OCI-LY1 (cell line): ENCODE results near the gene CBR1.

ENCODE experiments used
- H2AFZ ChIP-seq: fragments of 200-600 bp; sonication (generic), shearing (Covaris generic); 2 replicates; pipeline ENCODE4 v1.6.0; 2014; ENCODE audit warnings: antibody characterized with exemption, mild to moderate bottlenecking, low read length
- H3F3A ChIP-seq: fragments of 200-600 bp; sonication (generic), shearing (Covaris generic); 2 replicates; pipeline ENCODE4 v1.6.0; 2014; ENCODE audit warnings: mild to moderate bottlenecking, antibody characterized with exemption, low read length, moderate library complexity; ENCODE audit not compliant: insufficient read depth
- H3K27ac ChIP-seq: fragments of 200-600 bp; sonication (generic); 2 replicates; pipeline ENCODE4 v1.5.1; 2014; ENCODE audit warnings: low read length, mixed run types, mild to moderate bottlenecking, low read depth; ENCODE audit not compliant: poor library complexity, severe bottlenecking
- H3K27me3 ChIP-seq: fragments of 200-600 bp; sonication (generic); 2 replicates; pipeline ENCODE4 v1.6.0; 2014; ENCODE audit warnings: antibody characterized with exemption, mild to moderate bottlenecking, low read length, moderate library complexity; ENCODE audit not compliant: insufficient read depth
- H3K36me3 ChIP-seq: fragments of 200-600 bp; sonication (generic); 2 replicates; pipeline ENCODE4 v1.6.1; 2014; ENCODE audit warnings: mild to moderate bottlenecking, antibody characterized with exemption, low read length, moderate library complexity, mixed read lengths; ENCODE audit not compliant: insufficient read depth
- H3K4me1 ChIP-seq: fragments of 200-600 bp; sonication (generic); 2 replicates; pipeline ENCODE4 v1.5.1; 2014; ENCODE audit warnings: mild to moderate bottlenecking, low read length, moderate library complexity; ENCODE audit not compliant: insufficient read depth, severe bottlenecking
- H3K4me2 ChIP-seq: fragments of 200-600 bp; sonication (generic), shearing (Covaris generic); 2 replicates; pipeline ENCODE4 v1.6.1; 2014; ENCODE audit warnings: low read length
- H3K4me3 ChIP-seq: fragments of 200-600 bp; sonication (generic); 2 replicates; pipeline ENCODE4 v1.5.1; 2014; ENCODE audit warnings: low read length, low read depth, mild to moderate bottlenecking, mixed read lengths; ENCODE audit not compliant: poor library complexity, severe bottlenecking
- H3K79me2 ChIP-seq: fragments of 200-600 bp; shearing (Covaris generic); 2 replicates; pipeline ENCODE4 v1.6.1; 2016; ENCODE audit warnings: mixed run types, low read length, mixed read lengths; ENCODE audit not compliant: insufficient read depth
- H3K9ac ChIP-seq: fragments of 200-600 bp; sonication (generic), shearing (Covaris generic); 2 replicates; pipeline ENCODE4 v1.6.1; 2014; ENCODE audit warnings: mild to moderate bottlenecking, low read length, mixed read lengths
- H3K9me2 ChIP-seq: fragments of 200-600 bp; sonication (generic), shearing (Covaris generic); 2 replicates; pipeline ENCODE4 v1.6.1; 2014; ENCODE audit warnings: low read depth, mild to moderate bottlenecking, low read length, mixed read lengths
- H3K9me3 ChIP-seq: fragments of 200-600 bp; shearing (Covaris generic); 2 replicates; pipeline ENCODE4 v1.6.1; 2014; ENCODE audit warnings: low read length, mixed read lengths
- H4K20me1 ChIP-seq: fragments of 200-600 bp; sonication (generic), shearing (Covaris generic); 2 replicates; pipeline ENCODE4 v1.6.0; 2016; ENCODE audit warnings: mild to moderate bottlenecking, low read length; ENCODE audit not compliant: insufficient read depth
- CTCF ChIP-seq: fragments of 200-600 bp; sonication (generic), shearing (Covaris generic); IDR thresholded peaks from 2 replicates; pipeline ENCODE4 v1.5.1; 2017; ENCODE audit warnings: mild to moderate bottlenecking, antibody characterized with exemption, low read length, moderate library complexity, mixed read lengths
- EZH2 ChIP-seq: fragments of 200-600 bp; sonication (generic), shearing (Covaris generic); IDR thresholded peaks from 2 replicates; pipeline ENCODE4 v1.8.0; 2017; ENCODE audit warnings: borderline replicate concordance, mixed run types, mild to moderate bottlenecking, antibody characterized with exemption, low read length, moderate library complexity, mixed read lengths

CBR1 gene

GRCh38 chr21:36048357-36048756 lies 21.5 kb upstream of the CBR1 start:
- Histone ChIP-seq H4K20me1 (no peaks in the 10 kb centered on the region), H3K4me3 (no peak overlapping the region), H3K27me3 (no peaks in the 10 kb centered on the region), H3K9me2 (no peaks in the 10 kb centered on the region), H3K79me2 (no peaks in the 10 kb centered on the region), H3K9me3 (no peaks in the 10 kb centered on the region), H3F3A (no peaks in the 10 kb centered on the region), H3K36me3 (peaks cover 79% of the 10 kb centered on the region), H3K9ac (no peak overlapping the region), H3K4me2 (no peak overlapping the region), H2AFZ (no peak overlapping the region), H3K27ac (no peak overlapping the region), H3K4me1 (no peaks in the 10 kb centered on the region)
- TF ChIP-seq EZH2 (no peak), CTCF (no peak)

- no peak for TF ChIP-seq CTCF
- no peak for TF ChIP-seq EZH2
- Histone ChIP-seq H3K9me3 (no peaks in the 10 kb centered on the region), H3K27me3 (no peaks in the 10 kb centered on the region), H3K4me3 (no peak overlapping the region), H3K4me1 (no peaks in the 10 kb centered on the region), H4K20me1 (no peaks in the 10 kb centered on the region), H3K36me3 (peaks cover 84% of the 10 kb centered on the region), H3K9me2 (no peaks in the 10 kb centered on the region), H3K27ac (no peak overlapping the region), H3K4me2 (no peak overlapping the region), H3F3A (no peaks in the 10 kb centered on the region), H3K9ac (no peak overlapping the region), H2AFZ (no peak overlapping the region), H3K79me2 (no peaks in the 10 kb centered on the region)
Measured at GRCh38 chr21:36052860-36053714, 16.7 kb upstream of the CBR1 start.

GRCh38 chr21:36053715-36054062 lies 16.1 kb upstream of the CBR1 start:
- no peak overlapping the region for H3K27ac ChIP-seq
- H3K36me3 ChIP-seq = peaks cover 87% of the 10 kb centered on the region

More at GRCh38 chr21:36053715-36054062, 16.1 kb upstream of the CBR1 start:
- H3K9me2 ChIP-seq = no peaks in the 10 kb centered on the region
- no peaks in the 10 kb centered on the region for H4K20me1 ChIP-seq
- no peak overlapping the region for H3K9ac ChIP-seq
- H2AFZ ChIP-seq = no peak overlapping the region
- H3K9me3 ChIP-seq = no peaks in the 10 kb centered on the region
- H3K4me2 ChIP-seq = no peak overlapping the region
- no peaks in the 10 kb centered on the region for H3K79me2 ChIP-seq
- peaks cover 4% of the 10 kb centered on the region for H3K4me1 ChIP-seq
- H3K27me3 ChIP-seq = no peaks in the 10 kb centered on the region
- no peak overlapping the region for H3K4me3 ChIP-seq
- H3F3A ChIP-seq = no peaks in the 10 kb centered on the region
- no peak for TF ChIP-seq CTCF
- no peak for TF ChIP-seq EZH2
